Lower lobe of right lung (tissue), 2 donors: ENCODE measurements around the gene SPATA1. TPM values are rescaled to one million over a fixed set of nuclear protein-coding genes. Genes with fewer than 3 reads are reported as not detected.

Experiments
- ATAC-seq, 2 donors: fragments of 200-7000 bp; cut with Tn5 transposase; one replicate each; pipeline ENCODE4 v1.9.1; 2020 to 2022; ENCODE audit warnings: mild to moderate bottlenecking in 2 of 2, moderate library complexity in 2 of 2
- DNase-seq: peaks from one replicate; pipeline ENCODE4 v3.0.0-alpha.2; 2020
- H3K27ac ChIP-seq: fragments of 200-600 bp; one replicate; pipeline ENCODE4 v1.8.0; 2022
- H3K27me3 ChIP-seq: fragments of 200-600 bp; one replicate; pipeline ENCODE4 v1.8.0; 2022; ENCODE audit warnings: low read depth
- H3K36me3 ChIP-seq: fragments of 200-600 bp; one replicate; pipeline ENCODE4 v1.8.0; 2022; ENCODE audit warnings: mild to moderate bottlenecking
- H3K4me1 ChIP-seq: fragments of 200-600 bp; one replicate; pipeline ENCODE4 v1.8.0; 2022
- H3K4me3 ChIP-seq: fragments of 200-600 bp; one replicate; pipeline ENCODE4 v1.8.0; 2022; ENCODE audit warnings: mild to moderate bottlenecking
- H3K9me3 ChIP-seq: fragments of 200-600 bp; one replicate; pipeline ENCODE4 v1.8.0; 2022
- CTCF ChIP-seq: fragments of 200-600 bp; IDR thresholded peaks from one replicate; pipeline ENCODE4 v1.8.0; 2022; ENCODE audit warnings: antibody characterized with exemption, mild to moderate bottlenecking
- intact Hi-C: fragments of 100-400 bp; cut with DNase I; formaldehyde crosslinking; loops from one replicate; pipeline ENCODE4 v1.11.0; 2022
- total RNA-seq: library from RNA; stranded (reverse); fragmentation: NEBNext Ultra II Directional; extraction: Animal tissue kit (Norgen Biotek cat#: 25700); gene quantifications from one replicate; pipeline ENCODE4 v1.2.1, GENCODE V29; 2021
- donor health status: DM: no; HTN: yes; CAD: no; lungs with severe emphysema.

Gene SPATA1
- total RNA-seq, 1 donor from 2014 or later = 2.5 TPM

GRCh38 chr1:84538599-84538998 lies 32.4 kb downstream of the SPATA1 start:
- Histone ChIP-seq H3K4me1 (no peaks in the 10 kb centered on the region), H3K9me3 (no peaks in the 10 kb centered on the region), H3K4me3 (no peak overlapping the region), H3K36me3 (peaks cover 10% of the 10 kb centered on the region), H3K27me3 (no peaks in the 10 kb centered on the region), H3K27ac (no peak overlapping the region)
- intact Hi-C loops = no loop called here
- DNase-seq (no peak), ATAC-seq (no peak)
- TF ChIP-seq CTCF = no peak

- Histone ChIP-seq H3K36me3 (peaks cover 10% of the 10 kb centered on the region), H3K27ac (no peak overlapping the region), H3K27me3 (no peaks in the 10 kb centered on the region), H3K4me1 (no peaks in the 10 kb centered on the region), H3K4me3 (no peak overlapping the region), H3K9me3 (no peaks in the 10 kb centered on the region)
- intact Hi-C loops = no loop called here
- no peak for TF ChIP-seq CTCF
- DNase-seq = no peak
- no peak for ATAC-seq
Measured at GRCh38 chr1:84539972-84540371, 33.8 kb downstream of the SPATA1 start.

GRCh38 chr1:84540759-84541158 lies 34.6 kb downstream of the SPATA1 start:
- Histone ChIP-seq H3K4me1 (no peaks in the 10 kb centered on the region), H3K36me3 (peaks cover 10% of the 10 kb centered on the region), H3K4me3 (no peak overlapping the region), H3K27ac (no peak overlapping the region), H3K27me3 (no peaks in the 10 kb centered on the region), H3K9me3 (no peaks in the 10 kb centered on the region)
- no peak for ATAC-seq
- intact Hi-C loops = no loop called here
- no peak for TF ChIP-seq CTCF
- DNase-seq = no peak

DNA sequence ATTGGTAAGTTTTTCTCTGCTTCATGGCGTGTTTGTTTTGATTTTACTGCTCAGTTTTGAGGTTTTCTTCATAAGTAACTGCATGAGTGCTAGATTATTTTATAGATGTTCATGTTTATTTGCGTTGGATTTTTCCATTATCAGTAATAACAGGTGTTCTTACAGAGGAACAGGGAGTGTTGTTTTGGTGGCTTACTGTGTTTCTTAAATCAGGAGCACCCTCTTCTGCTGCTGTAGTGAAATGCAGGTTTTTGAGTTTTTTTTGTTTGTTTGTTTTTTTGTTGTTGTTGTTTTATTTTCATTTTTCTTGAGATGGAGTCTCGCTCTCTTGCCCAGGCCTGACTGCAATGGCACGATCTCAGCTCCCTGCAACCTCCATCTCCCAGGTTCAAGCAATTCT lies 35.5 kb downstream of the SPATA1 start:
- DNase-seq (no peak), ATAC-seq (no peak)
- Histone ChIP-seq H3K4me1 (no peaks in the 10 kb centered on the region), H3K27ac (no peak overlapping the region), H3K4me3 (no peak overlapping the region), H3K27me3 (no peaks in the 10 kb centered on the region), H3K9me3 (no peaks in the 10 kb centered on the region), H3K36me3 (peaks cover 10% of the 10 kb centered on the region)
- intact Hi-C loops = no loop called here
- no peak for TF ChIP-seq CTCF

DNA sequence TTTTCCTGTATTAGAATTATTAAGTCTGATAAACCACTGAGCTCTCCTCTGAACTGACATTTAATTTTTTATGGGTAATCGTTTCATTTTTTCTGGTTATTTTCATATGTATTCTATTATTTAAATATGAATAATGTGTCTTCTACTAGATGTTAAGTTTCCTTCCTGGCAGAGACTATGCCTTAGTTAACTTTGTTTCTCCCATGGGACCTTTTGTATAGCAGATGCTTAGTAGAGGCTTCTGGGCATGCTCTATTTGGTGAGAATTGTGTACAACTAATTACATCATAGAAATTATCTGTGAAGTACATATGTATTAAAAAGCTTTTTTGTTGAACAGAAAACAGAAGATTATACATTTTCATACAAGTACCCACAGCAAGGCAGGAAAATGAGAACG lies 44.6 kb downstream of the SPATA1 start:
- H3K4me1 ChIP-seq = no peaks in the 10 kb centered on the region
- intact Hi-C loops = no loop called here
- ATAC-seq (no peak), DNase-seq (no peak)
- no peak overlapping the region for H3K27ac ChIP-seq
- H3K9me3 ChIP-seq = no peaks in the 10 kb centered on the region
- peaks cover 18% of the 10 kb centered on the region for H3K36me3 ChIP-seq
- no peak overlapping the region for H3K4me3 ChIP-seq
- H3K27me3 ChIP-seq = no peaks in the 10 kb centered on the region
- TF ChIP-seq CTCF = no peak

- H3K36me3 ChIP-seq = peaks cover 34% of the 10 kb centered on the region
- no peaks in the 10 kb centered on the region for H3K9me3 ChIP-seq
- ATAC-seq = no peak
- H3K27me3 ChIP-seq = no peaks in the 10 kb centered on the region
- intact Hi-C loops = no loop called here
- peaks cover 17% of the 10 kb centered on the region for H3K4me1 ChIP-seq
- no peak for TF ChIP-seq CTCF
- H3K4me3 ChIP-seq = no peak overlapping the region
- no peak for DNase-seq
- H3K27ac ChIP-seq = no peak overlapping the region
Measured at GRCh38 chr1:84569216-84569615, 63.0 kb downstream of the SPATA1 start.
